Activated T-cell treated with anti-CD3 and anti-CD28 coated beads, Interleukin-2, amount 50 U/mL, for 72 hours (primary cell): ENCODE data around the gene CD151. TPM values are rescaled to one million over a fixed set of nuclear protein-coding genes. Genes with fewer than 3 reads are reported as not detected.

Experiments
- ATAC-seq, 2 donors: fragments of 150-1000 bp; cut with Tn5 transposase; replicated peaks in 1 of 2; 2 replicates each; pipeline ENCODE4 v1.10.0; 2021; ENCODE audit warnings: moderate library complexity in 2 of 2, mild to moderate bottlenecking in 1 of 2
- DNase-seq, 2 donors: peaks; one replicate each; pipeline ENCODE4 v3.0.0; 2021 to 2022; ENCODE audit warnings: mixed read lengths in 1 of 2
- H3K27ac Mint-ChIP-seq: one replicate; pipeline ENCODE4 v1.8.0; 2022; ENCODE audit warnings: mild to moderate bottlenecking, moderate library complexity, mixed read lengths
- H3K27me3 Mint-ChIP-seq: one replicate; pipeline ENCODE4 v1.8.0; 2022; ENCODE audit warnings: low read depth, mixed read lengths
- H3K36me3 Mint-ChIP-seq, 2 donors: one replicate each; pipeline ENCODE4 v1.8.0; 2022; ENCODE audit warnings: mixed read lengths in 2 of 2, mild to moderate bottlenecking in 1 of 2; ENCODE audit not compliant: insufficient read depth in 2 of 2
- H3K4me1 Mint-ChIP-seq: one replicate; pipeline ENCODE4 v1.8.0; 2022; ENCODE audit warnings: low read depth, mixed read lengths
- H3K4me3 Mint-ChIP-seq, 2 donors: one replicate each; pipeline ENCODE4 v1.8.0; 2022; ENCODE audit warnings: mild to moderate bottlenecking in 2 of 2, mixed read lengths in 2 of 2, moderate library complexity in 2 of 2
- H3K9me3 Mint-ChIP-seq, 2 donors: one replicate each; pipeline ENCODE4 v1.8.0; 2022; ENCODE audit warnings: mixed read lengths in 2 of 2
- total RNA-seq, 2 donors: library from RNA; stranded (reverse); gene quantifications; one replicate each; pipeline ENCODE4 v1.2.3, GENCODE V29; 2022

CD151 gene
- total RNA-seq, 2 donors from 2014 or later = 35.4 to 42.2 TPM

DNA sequence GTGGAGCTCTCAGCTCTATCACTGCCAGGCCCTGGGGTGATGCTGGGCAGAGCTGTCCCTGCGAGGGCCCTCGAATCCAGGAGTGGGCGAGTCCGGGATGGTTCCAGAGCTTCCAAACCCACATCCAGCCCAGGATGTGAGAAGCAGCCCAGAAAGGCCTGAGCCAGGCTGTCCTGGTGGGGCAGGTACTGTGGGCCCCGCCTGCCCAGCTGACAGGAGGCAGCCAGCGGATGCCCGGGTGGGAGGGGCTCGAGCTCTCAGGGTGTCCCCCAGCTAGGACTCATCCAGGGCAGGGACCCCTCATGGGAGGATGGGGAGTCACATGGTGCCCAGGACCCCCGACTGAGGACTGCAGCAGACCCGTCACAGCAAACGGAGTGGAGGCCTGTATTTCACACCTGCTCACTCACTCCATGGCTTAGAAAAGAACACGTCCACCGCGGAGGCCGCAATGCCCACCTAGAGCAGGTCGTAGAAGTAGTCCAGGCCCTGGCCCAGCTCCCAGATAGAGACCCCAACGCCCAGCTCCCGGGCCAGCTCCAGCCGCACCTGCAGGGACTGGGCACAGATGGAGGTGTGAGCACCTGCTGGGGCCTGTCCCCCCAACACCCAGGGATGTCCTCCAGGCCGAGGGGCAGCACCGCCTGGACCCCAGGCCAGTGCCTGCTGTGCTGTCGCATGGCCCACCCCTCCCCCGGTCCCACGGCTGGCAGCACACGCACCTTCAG, 36.8 kb downstream of the CD151 start:
- Mint-ChIP-seq H3K9me3 (no peaks in the 10 kb centered on the region), H3K36me3 (no peaks in the 10 kb centered on the region), H3K27ac (no peak overlapping the region), H3K27me3 (no peaks in the 10 kb centered on the region), H3K4me3 (no peak overlapping the region), H3K4me1 (no peaks in the 10 kb centered on the region)
- DNase-seq = no peak
- ATAC-seq = no peak

GRCh38 chr11:870127-870413, 37.3 kb downstream of the CD151 start:
- no peaks in the 10 kb centered on the region for H3K9me3 Mint-ChIP-seq
- no peaks in the 10 kb centered on the region for H3K4me1 Mint-ChIP-seq
- DNase-seq (no peak), ATAC-seq (no peak)
- no peaks in the 10 kb centered on the region for H3K36me3 Mint-ChIP-seq
- H3K27me3 Mint-ChIP-seq = no peaks in the 10 kb centered on the region
- no peak overlapping the region for H3K27ac Mint-ChIP-seq
- H3K4me3 Mint-ChIP-seq = no peak overlapping the region

DNA sequence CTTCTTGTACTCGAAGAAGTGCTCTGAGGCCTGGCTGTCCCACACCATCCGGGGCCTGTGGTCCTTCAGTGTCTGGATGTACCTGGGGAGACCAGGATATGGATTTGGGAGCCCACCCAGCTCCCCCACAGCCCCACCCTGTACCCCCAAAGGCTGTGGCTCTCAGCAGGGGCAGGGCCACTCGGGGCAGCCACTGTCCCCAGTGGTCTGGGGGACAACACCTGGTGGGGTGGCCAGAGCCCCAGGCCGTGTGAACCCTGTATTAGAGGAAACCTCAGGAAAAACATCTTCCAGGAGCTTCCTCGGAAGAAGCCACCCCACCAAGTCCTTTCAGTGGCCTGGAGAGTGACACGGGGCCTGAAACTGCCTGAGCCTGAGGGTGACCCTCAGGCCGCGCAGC, 37.7 kb downstream of the CD151 start:
- Mint-ChIP-seq H3K9me3 (no peaks in the 10 kb centered on the region), H3K4me1 (no peaks in the 10 kb centered on the region), H3K36me3 (no peaks in the 10 kb centered on the region), H3K27me3 (no peaks in the 10 kb centered on the region), H3K27ac (no peak overlapping the region), H3K4me3 (no peak overlapping the region)
- no peak for DNase-seq
- no peak for ATAC-seq

DNA sequence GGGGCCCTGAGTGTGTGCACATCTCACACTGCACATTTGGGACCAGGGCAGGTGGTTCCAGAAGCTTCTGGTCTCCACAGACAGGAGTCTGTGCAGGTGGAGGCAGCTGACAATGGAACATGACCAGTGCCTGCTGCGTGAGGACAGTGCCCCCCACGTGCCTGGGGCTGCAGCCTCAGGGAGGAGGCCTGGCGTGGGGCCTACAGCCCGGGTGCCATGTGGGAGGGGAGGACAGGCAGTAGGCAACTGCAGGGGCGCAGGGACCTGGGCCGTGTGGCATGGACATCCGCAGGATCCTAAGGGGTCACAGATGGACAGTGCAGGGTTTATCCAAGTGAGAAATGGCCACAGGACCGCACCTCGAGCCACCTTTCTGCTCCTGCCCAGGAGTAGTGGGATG, 38.7 kb downstream of the CD151 start:
- Mint-ChIP-seq H3K36me3 (no peaks in the 10 kb centered on the region), H3K27me3 (no peaks in the 10 kb centered on the region), H3K9me3 (no peaks in the 10 kb centered on the region), H3K27ac (no peak overlapping the region), H3K4me3 (no peak overlapping the region), H3K4me1 (no peaks in the 10 kb centered on the region)
- ATAC-seq = no peak
- DNase-seq = no peak

- ATAC-seq = no peak
- Mint-ChIP-seq H3K4me1 (no peaks in the 10 kb centered on the region), H3K27ac (no peak overlapping the region), H3K4me3 (no peak overlapping the region), H3K27me3 (no peaks in the 10 kb centered on the region), H3K36me3 (peaks cover 0 to 1% of the 10 kb centered on the region in 2 donors), H3K9me3 (no peaks in the 10 kb centered on the region)
- DNase-seq = no peak
Observed at GRCh38 chr11:872799-873198, 40.0 kb downstream of the CD151 start.

- Mint-ChIP-seq H3K36me3 (peaks cover 0 to 2% of the 10 kb centered on the region in 2 donors), H3K9me3 (no peaks in the 10 kb centered on the region), H3K27ac (no peak overlapping the region), H3K27me3 (no peaks in the 10 kb centered on the region), H3K4me1 (no peaks in the 10 kb centered on the region), H3K4me3 (no peak overlapping the region)
- DNase-seq (no peak), ATAC-seq (no peak)
Observed at GRCh38 chr11:873706-874105, 41.0 kb downstream of the CD151 start.

DNA sequence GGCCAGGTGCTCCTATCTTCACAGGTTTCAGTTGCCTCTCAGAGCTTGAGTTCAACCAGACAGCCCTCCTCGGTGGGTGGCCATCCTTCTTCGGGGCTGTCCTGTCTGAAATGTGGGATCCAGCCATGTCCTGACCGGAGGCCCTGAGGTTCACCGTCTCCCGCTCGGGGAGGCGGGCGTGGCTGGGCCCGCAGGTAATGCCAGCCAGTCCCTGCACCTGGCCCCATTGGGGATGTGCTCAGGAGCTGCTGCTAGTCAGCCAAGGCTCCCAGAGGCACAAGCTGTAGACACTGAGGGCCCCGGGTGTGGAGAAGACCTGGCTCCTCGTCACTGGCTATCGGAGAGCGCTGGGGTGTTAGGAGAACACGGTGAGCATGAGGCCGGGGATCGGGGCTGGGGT, 42.5 kb downstream of the CD151 start:
- H3K27me3 Mint-ChIP-seq = no peaks in the 10 kb centered on the region
- H3K4me1 Mint-ChIP-seq = no peaks in the 10 kb centered on the region
- peaks cover 0 to 2% of the 10 kb centered on the region in 2 donors for H3K36me3 Mint-ChIP-seq
- ATAC-seq (no peak), DNase-seq (no peak)
- no peak overlapping the region for H3K4me3 Mint-ChIP-seq
- no peak overlapping the region for H3K27ac Mint-ChIP-seq
- no peaks in the 10 kb centered on the region for H3K9me3 Mint-ChIP-seq

- Mint-ChIP-seq H3K27ac (no peak overlapping the region), H3K27me3 (no peaks in the 10 kb centered on the region), H3K4me3 (no peak overlapping the region), H3K4me1 (no peaks in the 10 kb centered on the region), H3K9me3 (no peaks in the 10 kb centered on the region), H3K36me3 (peaks cover 0 to 6% of the 10 kb centered on the region in 2 donors)
- no peak for ATAC-seq
- no peak for DNase-seq
Observed at GRCh38 chr11:875769-876301, 43.1 kb downstream of the CD151 start.

DNA sequence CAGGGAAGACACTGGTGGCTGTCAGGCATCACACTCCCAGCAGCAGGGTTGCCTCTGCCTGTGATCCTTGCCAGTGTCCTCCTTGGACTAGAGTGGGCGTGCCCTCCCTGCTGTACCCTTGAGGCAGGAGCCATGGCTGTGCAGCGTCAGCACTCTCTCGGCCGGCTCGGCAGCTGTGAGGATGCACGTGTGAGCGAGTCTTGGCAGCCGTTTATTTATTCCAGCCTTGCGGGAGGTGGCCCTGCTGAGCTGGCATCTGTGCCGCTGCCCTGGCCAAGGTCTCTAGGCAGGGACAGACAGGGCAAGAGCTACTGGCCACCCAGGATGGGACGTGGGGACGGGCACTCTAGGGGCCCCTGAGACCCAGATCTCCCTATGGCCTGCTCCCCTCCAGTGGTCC, 43.8 kb downstream of the CD151 start:
- Mint-ChIP-seq H3K4me1 (no peaks in the 10 kb centered on the region), H3K9me3 (no peaks in the 10 kb centered on the region), H3K27ac (no peak overlapping the region), H3K4me3 (no peak overlapping the region), H3K27me3 (no peaks in the 10 kb centered on the region), H3K36me3 (peaks cover 0 to 6% of the 10 kb centered on the region in 2 donors)
- no peak for ATAC-seq
- no peak for DNase-seq

DNA sequence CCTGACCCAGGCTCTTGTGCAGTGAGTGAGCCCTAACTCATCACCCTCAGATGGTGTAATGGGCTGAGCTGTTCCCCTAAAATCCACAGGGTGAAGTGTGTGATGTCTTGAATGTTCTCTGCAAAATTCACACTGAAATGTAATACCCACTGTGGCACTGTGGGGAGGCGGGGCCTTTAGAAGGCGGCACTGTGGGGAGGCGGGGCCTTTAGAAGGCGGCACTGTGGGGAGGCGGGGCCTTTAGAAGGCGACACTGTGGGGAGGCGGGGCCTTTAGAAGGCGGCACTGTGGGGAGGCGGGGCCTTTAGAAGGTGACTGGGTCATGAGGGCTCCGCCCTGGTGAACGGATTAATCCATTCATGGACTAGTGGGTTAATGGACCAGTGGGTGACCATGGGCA, 44.8 kb downstream of the CD151 start:
- DNase-seq = peak; percentile 12 to 36
- no peak overlapping the region for H3K27ac Mint-ChIP-seq
- no peaks in the 10 kb centered on the region for H3K27me3 Mint-ChIP-seq
- H3K36me3 Mint-ChIP-seq = peaks cover 0 to 10% of the 10 kb centered on the region in 2 donors
- no peak overlapping the region for H3K4me3 Mint-ChIP-seq
- no peaks in the 10 kb centered on the region for H3K4me1 Mint-ChIP-seq
- ATAC-seq = no peak
- H3K9me3 Mint-ChIP-seq = no peaks in the 10 kb centered on the region

GRCh38 chr11:880447-880846, 47.7 kb downstream of the CD151 start:
- no peaks in the 10 kb centered on the region for H3K27me3 Mint-ChIP-seq
- no peaks in the 10 kb centered on the region for H3K9me3 Mint-ChIP-seq
- no peaks in the 10 kb centered on the region for H3K4me1 Mint-ChIP-seq
- no peak overlapping the region for H3K4me3 Mint-ChIP-seq
- no peak for ATAC-seq
- H3K27ac Mint-ChIP-seq = no peak overlapping the region
- no peak for DNase-seq
- peaks cover 0 to 10% of the 10 kb centered on the region in 2 donors for H3K36me3 Mint-ChIP-seq

- Mint-ChIP-seq H3K27me3 (no peaks in the 10 kb centered on the region), H3K9me3 (no peaks in the 10 kb centered on the region), H3K4me1 (no peaks in the 10 kb centered on the region), H3K36me3 (peaks cover 0 to 13% of the 10 kb centered on the region in 2 donors), H3K4me3 (no peak overlapping the region), H3K27ac (no peak overlapping the region)
- no peak for DNase-seq
- ATAC-seq = no peak
Observed at GRCh38 chr11:882596-882995, 49.8 kb downstream of the CD151 start.

- H3K27ac Mint-ChIP-seq = no peak overlapping the region
- no peak for ATAC-seq
Observed at GRCh38 chr11:883527-883926, 50.8 kb downstream of the CD151 start.

GRCh38 chr11:884578-885070, 51.9 kb downstream of the CD151 start:
- Mint-ChIP-seq H3K4me3 (no peak overlapping the region), H3K9me3 (no peaks in the 10 kb centered on the region), H3K27ac (no peak overlapping the region), H3K4me1 (no peaks in the 10 kb centered on the region), H3K36me3 (peaks cover 0 to 13% of the 10 kb centered on the region in 2 donors), H3K27me3 (no peaks in the 10 kb centered on the region)
- ATAC-seq (no peak), DNase-seq (no peak)

More at GRCh38 chr11:883527-883926, 50.8 kb downstream of the CD151 start:
- H3K4me3 Mint-ChIP-seq = no peak overlapping the region
- H3K27me3 Mint-ChIP-seq = no peaks in the 10 kb centered on the region
- H3K4me1 Mint-ChIP-seq = no peaks in the 10 kb centered on the region
- H3K36me3 Mint-ChIP-seq = peaks cover 0 to 11% of the 10 kb centered on the region in 2 donors
- no peak for DNase-seq
- H3K9me3 Mint-ChIP-seq = no peaks in the 10 kb centered on the region
